ENCODE measurements around the gene EXOSC9. TPM values are rescaled to one million over a fixed set of nuclear protein-coding genes. Genes with fewer than 3 reads are reported as not detected.

EXOSC9 gene
- total and polyA plus RNA-seq, 2 experiments from 2014 or later = 71.9 to 105 TPM

GRCh38 chr4:121771869-121772268 is 29.3 kb upstream of the EXOSC9 start:
- peaks cover 27% of the 10 kb centered on the region for H3K27me3 ChIP-seq (ENCODE audit: insufficient read depth)
- no peaks in the 10 kb centered on the region for H3F3A ChIP-seq (replicated peaks; ENCODE audit: low read depth)
- H4K20me1 ChIP-seq (replicated peaks; ENCODE audit: insufficient read depth) = no peaks in the 10 kb centered on the region
- no peak overlapping the region for H3K4me3 ChIP-seq
- no peaks in the 10 kb centered on the region for H3K4me1 ChIP-seq (ENCODE audit: insufficient read depth)
- H3K4me2 ChIP-seq = no peak overlapping the region
- Mint-ChIP-seq H3K4me3 (no peak overlapping the region), H3K36me3 (ENCODE audit: low read depth) (no peaks in the 10 kb centered on the region), H3K27me3 (ENCODE audit: insufficient read depth, low read depth, poor library complexity) (peaks cover 4% of the 10 kb centered on the region), H3K9me3 (no peaks in the 10 kb centered on the region), H3K4me1 (peaks cover 9% of the 10 kb centered on the region), H3K27ac (no peak overlapping the region)
- no peaks in the 10 kb centered on the region for H3K9me2 ChIP-seq (ENCODE audit: insufficient read depth)
- no peak for ATAC-seq
- no peak for DNase-seq (ENCODE audit: low spot score)
- no peak overlapping the region for H2AFZ ChIP-seq
- H3K79me2 ChIP-seq (replicated peaks; ENCODE audit: insufficient read depth) = no peaks in the 10 kb centered on the region
- no peak overlapping the region for H3K27ac ChIP-seq (ENCODE audit: low read depth)
- no peaks in the 10 kb centered on the region for H3K36me3 ChIP-seq (ENCODE audit: insufficient read depth)
- TF ChIP-seq JUNB (IDR thresholded peaks at IDR 0.05; ENCODE audit: unreplicated experiment) = no peak
- TF ChIP-seq EZH2 (IDR thresholded peaks at IDR 0.05; ENCODE audit: low read depth, unreplicated experiment) = no peak
- no peak for TF ChIP-seq EZH2phosphoT487 (IDR thresholded peaks at IDR 0.05; ENCODE audit: unreplicated experiment)
- TF ChIP-seq, protein P1, sequence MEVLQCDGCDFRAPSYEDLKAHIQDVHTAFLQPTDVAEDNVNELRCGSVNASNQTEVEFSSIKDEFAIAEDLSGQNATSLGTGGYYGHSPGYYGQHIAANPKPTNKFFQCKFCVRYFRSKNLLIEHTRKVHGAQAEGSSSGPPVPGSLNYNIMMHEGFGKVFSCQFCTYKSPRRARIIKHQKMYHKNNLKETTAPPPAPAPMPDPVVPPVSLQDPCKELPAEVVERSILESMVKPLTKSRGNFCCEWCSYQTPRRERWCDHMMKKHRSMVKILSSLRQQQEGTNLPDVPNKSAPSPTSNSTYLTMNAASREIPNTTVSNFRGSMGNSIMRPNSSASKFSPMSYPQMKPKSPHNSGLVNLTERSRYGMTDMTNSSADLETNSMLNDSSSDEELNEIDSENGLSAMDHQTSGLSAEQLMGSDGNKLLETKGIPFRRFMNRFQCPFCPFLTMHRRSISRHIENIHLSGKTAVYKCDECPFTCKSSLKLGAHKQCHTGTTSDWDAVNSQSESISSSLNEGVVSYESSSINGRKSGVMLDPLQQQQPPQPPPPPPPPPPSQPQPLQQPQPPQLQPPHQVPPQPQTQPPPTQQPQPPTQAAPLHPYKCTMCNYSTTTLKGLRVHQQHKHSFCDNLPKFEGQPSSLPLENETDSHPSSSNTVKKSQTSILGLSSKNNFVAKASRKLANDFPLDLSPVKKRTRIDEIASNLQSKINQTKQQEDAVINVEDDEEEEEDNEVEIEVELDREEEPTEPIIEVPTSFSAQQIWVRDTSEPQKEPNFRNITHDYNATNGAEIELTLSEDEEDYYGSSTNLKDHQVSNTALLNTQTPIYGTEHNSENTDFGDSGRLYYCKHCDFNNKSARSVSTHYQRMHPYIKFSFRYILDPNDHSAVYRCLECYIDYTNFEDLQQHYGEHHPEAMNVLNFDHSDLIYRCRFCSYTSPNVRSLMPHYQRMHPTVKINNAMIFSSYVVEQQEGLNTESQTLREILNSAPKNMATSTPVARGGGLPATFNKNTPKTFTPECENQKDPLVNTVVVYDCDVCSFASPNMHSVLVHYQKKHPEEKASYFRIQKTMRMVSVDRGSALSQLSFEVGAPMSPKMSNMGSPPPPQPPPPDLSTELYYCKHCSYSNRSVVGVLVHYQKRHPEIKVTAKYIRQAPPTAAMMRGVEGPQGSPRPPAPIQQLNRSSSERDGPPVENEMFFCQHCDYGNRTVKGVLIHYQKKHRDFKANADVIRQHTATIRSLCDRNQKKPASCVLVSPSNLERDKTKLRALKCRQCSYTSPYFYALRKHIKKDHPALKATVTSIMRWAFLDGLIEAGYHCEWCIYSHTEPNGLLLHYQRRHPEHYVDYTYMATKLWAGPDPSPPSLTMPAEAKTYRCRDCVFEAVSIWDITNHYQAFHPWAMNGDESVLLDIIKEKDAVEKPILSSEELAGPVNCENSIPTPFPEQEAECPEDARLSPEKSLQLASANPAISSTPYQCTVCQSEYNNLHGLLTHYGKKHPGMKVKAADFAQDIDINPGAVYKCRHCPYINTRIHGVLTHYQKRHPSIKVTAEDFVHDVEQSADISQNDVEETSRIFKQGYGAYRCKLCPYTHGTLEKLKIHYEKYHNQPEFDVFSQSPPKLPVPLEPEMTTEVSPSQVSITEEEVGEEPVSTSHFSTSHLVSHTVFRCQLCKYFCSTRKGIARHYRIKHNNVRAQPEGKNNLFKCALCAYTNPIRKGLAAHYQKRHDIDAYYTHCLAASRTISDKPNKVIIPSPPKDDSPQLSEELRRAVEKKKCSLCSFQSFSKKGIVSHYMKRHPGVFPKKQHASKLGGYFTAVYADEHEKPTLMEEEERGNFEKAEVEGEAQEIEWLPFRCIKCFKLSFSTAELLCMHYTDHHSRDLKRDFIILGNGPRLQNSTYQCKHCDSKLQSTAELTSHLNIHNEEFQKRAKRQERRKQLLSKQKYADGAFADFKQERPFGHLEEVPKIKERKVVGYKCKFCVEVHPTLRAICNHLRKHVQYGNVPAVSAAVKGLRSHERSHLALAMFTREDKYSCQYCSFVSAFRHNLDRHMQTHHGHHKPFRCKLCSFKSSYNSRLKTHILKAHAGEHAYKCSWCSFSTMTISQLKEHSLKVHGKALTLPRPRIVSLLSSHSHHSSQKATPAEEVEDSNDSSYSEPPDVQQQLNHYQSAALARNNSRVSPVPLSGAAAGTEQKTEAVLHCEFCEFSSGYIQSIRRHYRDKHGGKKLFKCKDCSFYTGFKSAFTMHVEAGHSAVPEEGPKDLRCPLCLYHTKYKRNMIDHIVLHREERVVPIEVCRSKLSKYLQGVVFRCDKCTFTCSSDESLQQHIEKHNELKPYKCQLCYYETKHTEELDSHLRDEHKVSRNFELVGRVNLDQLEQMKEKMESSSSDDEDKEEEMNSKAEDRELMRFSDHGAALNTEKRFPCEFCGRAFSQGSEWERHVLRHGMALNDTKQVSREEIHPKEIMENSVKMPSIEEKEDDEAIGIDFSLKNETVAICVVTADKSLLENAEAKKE (CRISPR knock-in tag; IDR thresholded peaks at IDR 0.05) = no peak
- TF ChIP-seq ZNF331 (CRISPR knock-in tag; IDR thresholded peaks at IDR 0.05; ENCODE audit: low read depth) = no peak
- TF ChIP-seq, protein P2, sequence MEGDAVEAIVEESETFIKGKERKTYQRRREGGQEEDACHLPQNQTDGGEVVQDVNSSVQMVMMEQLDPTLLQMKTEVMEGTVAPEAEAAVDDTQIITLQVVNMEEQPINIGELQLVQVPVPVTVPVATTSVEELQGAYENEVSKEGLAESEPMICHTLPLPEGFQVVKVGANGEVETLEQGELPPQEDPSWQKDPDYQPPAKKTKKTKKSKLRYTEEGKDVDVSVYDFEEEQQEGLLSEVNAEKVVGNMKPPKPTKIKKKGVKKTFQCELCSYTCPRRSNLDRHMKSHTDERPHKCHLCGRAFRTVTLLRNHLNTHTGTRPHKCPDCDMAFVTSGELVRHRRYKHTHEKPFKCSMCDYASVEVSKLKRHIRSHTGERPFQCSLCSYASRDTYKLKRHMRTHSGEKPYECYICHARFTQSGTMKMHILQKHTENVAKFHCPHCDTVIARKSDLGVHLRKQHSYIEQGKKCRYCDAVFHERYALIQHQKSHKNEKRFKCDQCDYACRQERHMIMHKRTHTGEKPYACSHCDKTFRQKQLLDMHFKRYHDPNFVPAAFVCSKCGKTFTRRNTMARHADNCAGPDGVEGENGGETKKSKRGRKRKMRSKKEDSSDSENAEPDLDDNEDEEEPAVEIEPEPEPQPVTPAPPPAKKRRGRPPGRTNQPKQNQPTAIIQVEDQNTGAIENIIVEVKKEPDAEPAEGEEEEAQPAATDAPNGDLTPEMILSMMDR (conservative IDR thresholded peaks at IDR 0.05; ENCODE audit: low read depth in 2 of 2) = no peak
- TF ChIP-seq CREB1 (CRISPR knock-in tag; IDR thresholded peaks at IDR 0.05; ENCODE audit: low read depth) = no peak
- no peak for TF ChIP-seq STAT1 (IDR thresholded peaks at IDR 0.05; ENCODE audit: unreplicated experiment)
- no peak for TF ChIP-seq REST (IDR thresholded peaks at IDR 0.05; ENCODE audit: unreplicated experiment)
- TF ChIP-seq POLR2AphosphoS5 (IDR thresholded peaks at IDR 0.05; ENCODE audit: low read depth) = no peak
- no peak for TF ChIP-seq ETS1 (IDR thresholded peaks at IDR 0.05)
- no peak for TF ChIP-seq ZNF114 (CRISPR knock-in tag; IDR thresholded peaks at IDR 0.05)
- TF ChIP-seq NANOG (IDR thresholded peaks at IDR 0.05; ENCODE audit: borderline replicate concordance) = no peak

All from GM23338 (cell line).